ENCODE data around the gene SNAPC5. TPM values are rescaled to one million over a fixed set of nuclear protein-coding genes. Genes with fewer than 3 reads are reported as not detected.

The SNAPC5 gene
- total and polyA plus RNA-seq, 2 experiments from 2014 or later: 21.2 to 43.2 TPM

- Mint-ChIP-seq H3K9me3 (no peaks in the 10 kb centered on the region), H3K4me3 (no peak overlapping the region), H3K27me3 (ENCODE audit: insufficient read depth, low read depth, poor library complexity) (peaks cover 11% of the 10 kb centered on the region), H3K27ac (peak overlapping the region; percentile 81), H3K36me3 (ENCODE audit: low read depth) (peaks cover 60% of the 10 kb centered on the region), H3K4me1 (peaks cover 4% of the 10 kb centered on the region; the same call in 2 of the 3 replicates)
- Histone ChIP-seq H3K9me2 (ENCODE audit: insufficient read depth) (no peaks in the 10 kb centered on the region), H3K27ac (ENCODE audit: low read depth) (no peak overlapping the region), H3K4me2 (no peak overlapping the region), H3K36me3 (ENCODE audit: insufficient read depth) (peaks cover 19% of the 10 kb centered on the region), H3K27me3 (ENCODE audit: insufficient read depth) (no peaks in the 10 kb centered on the region), H2AFZ (no peak overlapping the region), H3K79me2 (replicated peaks; ENCODE audit: insufficient read depth) (no peaks in the 10 kb centered on the region), H4K20me1 (replicated peaks; ENCODE audit: insufficient read depth) (peaks cover under 1% of the 10 kb centered on the region; the same call in 1 of the 2 replicates), H3K4me3 (no peak overlapping the region), H3F3A (replicated peaks; ENCODE audit: low read depth) (no peaks in the 10 kb centered on the region), H3K4me1 (ENCODE audit: insufficient read depth) (no peaks in the 10 kb centered on the region)
- no peak for TF ChIP-seq EZH2 (IDR thresholded peaks at IDR 0.05; ENCODE audit: low read depth, unreplicated experiment)
- TF ChIP-seq JUNB (IDR thresholded peaks at IDR 0.05; ENCODE audit: unreplicated experiment): no peak
- TF ChIP-seq STAT1 (IDR thresholded peaks at IDR 0.05; ENCODE audit: unreplicated experiment): no peak
- no peak for TF ChIP-seq CREB1 (CRISPR knock-in tag; IDR thresholded peaks at IDR 0.05; ENCODE audit: low read depth)
- no peak for TF ChIP-seq EZH2phosphoT487 (IDR thresholded peaks at IDR 0.05; ENCODE audit: unreplicated experiment)
- TF ChIP-seq NANOG (IDR thresholded peaks at IDR 0.05; ENCODE audit: borderline replicate concordance): no peak
- TF ChIP-seq, protein P1, sequence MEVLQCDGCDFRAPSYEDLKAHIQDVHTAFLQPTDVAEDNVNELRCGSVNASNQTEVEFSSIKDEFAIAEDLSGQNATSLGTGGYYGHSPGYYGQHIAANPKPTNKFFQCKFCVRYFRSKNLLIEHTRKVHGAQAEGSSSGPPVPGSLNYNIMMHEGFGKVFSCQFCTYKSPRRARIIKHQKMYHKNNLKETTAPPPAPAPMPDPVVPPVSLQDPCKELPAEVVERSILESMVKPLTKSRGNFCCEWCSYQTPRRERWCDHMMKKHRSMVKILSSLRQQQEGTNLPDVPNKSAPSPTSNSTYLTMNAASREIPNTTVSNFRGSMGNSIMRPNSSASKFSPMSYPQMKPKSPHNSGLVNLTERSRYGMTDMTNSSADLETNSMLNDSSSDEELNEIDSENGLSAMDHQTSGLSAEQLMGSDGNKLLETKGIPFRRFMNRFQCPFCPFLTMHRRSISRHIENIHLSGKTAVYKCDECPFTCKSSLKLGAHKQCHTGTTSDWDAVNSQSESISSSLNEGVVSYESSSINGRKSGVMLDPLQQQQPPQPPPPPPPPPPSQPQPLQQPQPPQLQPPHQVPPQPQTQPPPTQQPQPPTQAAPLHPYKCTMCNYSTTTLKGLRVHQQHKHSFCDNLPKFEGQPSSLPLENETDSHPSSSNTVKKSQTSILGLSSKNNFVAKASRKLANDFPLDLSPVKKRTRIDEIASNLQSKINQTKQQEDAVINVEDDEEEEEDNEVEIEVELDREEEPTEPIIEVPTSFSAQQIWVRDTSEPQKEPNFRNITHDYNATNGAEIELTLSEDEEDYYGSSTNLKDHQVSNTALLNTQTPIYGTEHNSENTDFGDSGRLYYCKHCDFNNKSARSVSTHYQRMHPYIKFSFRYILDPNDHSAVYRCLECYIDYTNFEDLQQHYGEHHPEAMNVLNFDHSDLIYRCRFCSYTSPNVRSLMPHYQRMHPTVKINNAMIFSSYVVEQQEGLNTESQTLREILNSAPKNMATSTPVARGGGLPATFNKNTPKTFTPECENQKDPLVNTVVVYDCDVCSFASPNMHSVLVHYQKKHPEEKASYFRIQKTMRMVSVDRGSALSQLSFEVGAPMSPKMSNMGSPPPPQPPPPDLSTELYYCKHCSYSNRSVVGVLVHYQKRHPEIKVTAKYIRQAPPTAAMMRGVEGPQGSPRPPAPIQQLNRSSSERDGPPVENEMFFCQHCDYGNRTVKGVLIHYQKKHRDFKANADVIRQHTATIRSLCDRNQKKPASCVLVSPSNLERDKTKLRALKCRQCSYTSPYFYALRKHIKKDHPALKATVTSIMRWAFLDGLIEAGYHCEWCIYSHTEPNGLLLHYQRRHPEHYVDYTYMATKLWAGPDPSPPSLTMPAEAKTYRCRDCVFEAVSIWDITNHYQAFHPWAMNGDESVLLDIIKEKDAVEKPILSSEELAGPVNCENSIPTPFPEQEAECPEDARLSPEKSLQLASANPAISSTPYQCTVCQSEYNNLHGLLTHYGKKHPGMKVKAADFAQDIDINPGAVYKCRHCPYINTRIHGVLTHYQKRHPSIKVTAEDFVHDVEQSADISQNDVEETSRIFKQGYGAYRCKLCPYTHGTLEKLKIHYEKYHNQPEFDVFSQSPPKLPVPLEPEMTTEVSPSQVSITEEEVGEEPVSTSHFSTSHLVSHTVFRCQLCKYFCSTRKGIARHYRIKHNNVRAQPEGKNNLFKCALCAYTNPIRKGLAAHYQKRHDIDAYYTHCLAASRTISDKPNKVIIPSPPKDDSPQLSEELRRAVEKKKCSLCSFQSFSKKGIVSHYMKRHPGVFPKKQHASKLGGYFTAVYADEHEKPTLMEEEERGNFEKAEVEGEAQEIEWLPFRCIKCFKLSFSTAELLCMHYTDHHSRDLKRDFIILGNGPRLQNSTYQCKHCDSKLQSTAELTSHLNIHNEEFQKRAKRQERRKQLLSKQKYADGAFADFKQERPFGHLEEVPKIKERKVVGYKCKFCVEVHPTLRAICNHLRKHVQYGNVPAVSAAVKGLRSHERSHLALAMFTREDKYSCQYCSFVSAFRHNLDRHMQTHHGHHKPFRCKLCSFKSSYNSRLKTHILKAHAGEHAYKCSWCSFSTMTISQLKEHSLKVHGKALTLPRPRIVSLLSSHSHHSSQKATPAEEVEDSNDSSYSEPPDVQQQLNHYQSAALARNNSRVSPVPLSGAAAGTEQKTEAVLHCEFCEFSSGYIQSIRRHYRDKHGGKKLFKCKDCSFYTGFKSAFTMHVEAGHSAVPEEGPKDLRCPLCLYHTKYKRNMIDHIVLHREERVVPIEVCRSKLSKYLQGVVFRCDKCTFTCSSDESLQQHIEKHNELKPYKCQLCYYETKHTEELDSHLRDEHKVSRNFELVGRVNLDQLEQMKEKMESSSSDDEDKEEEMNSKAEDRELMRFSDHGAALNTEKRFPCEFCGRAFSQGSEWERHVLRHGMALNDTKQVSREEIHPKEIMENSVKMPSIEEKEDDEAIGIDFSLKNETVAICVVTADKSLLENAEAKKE (CRISPR knock-in tag; IDR thresholded peaks at IDR 0.05): no peak
- no peak for TF ChIP-seq POLR2AphosphoS5 (IDR thresholded peaks at IDR 0.05; ENCODE audit: low read depth)
- TF ChIP-seq ZNF331 (CRISPR knock-in tag; IDR thresholded peaks at IDR 0.05; ENCODE audit: low read depth): no peak
- no peak for TF ChIP-seq ZNF114 (CRISPR knock-in tag; IDR thresholded peaks at IDR 0.05)
- TF ChIP-seq, protein P2, sequence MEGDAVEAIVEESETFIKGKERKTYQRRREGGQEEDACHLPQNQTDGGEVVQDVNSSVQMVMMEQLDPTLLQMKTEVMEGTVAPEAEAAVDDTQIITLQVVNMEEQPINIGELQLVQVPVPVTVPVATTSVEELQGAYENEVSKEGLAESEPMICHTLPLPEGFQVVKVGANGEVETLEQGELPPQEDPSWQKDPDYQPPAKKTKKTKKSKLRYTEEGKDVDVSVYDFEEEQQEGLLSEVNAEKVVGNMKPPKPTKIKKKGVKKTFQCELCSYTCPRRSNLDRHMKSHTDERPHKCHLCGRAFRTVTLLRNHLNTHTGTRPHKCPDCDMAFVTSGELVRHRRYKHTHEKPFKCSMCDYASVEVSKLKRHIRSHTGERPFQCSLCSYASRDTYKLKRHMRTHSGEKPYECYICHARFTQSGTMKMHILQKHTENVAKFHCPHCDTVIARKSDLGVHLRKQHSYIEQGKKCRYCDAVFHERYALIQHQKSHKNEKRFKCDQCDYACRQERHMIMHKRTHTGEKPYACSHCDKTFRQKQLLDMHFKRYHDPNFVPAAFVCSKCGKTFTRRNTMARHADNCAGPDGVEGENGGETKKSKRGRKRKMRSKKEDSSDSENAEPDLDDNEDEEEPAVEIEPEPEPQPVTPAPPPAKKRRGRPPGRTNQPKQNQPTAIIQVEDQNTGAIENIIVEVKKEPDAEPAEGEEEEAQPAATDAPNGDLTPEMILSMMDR (conservative IDR thresholded peaks at IDR 0.05; ENCODE audit: low read depth in 2 of 2): no peak
- DNase-seq (ENCODE audit: low spot score) (no peak), ATAC-seq (no peak)
Measured at GRCh38 chr15:66484539-66485112, 12.9 kb downstream of the SNAPC5 start.
